HG02981 (cell line): ENCODE results near the gene UPB1.
"Not testable (repeated sequence)": the region's sequence is repeated elsewhere in the genome, so short reads cannot be mapped to it uniquely, and the experiment has no call there.

Source experiments
- ATAC-seq: cut with Tn5 transposase; IDR thresholded peaks from one replicate; pipeline ENCODE4 v1.9.1; 2021; ENCODE audit warnings: mild to moderate bottlenecking, moderate library complexity; ENCODE audit not compliant: unreplicated experiment

The UPB1 gene

GRCh38 chr22:24474649-24475255, 20.4 kb upstream of the UPB1 start:
- ATAC-seq, result no peak

DNA sequence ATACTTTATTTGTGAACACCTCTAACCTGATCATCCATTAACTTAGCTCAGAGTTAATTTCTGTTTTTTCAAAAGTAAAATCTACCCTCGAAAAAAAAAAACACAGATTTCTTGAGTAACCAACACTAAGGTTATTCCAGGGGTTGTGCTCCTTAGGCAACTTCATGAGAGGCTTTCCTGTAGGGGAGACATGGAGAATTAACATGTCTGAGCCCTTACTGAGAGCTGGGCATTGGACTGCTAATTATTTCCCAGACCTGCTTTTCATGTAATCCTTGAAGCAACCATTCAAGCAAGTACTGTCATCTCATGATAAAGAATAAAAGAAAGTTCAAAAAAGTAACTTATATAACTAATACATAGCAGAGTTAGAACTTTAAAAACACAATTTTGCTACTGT, 13.5 kb upstream of the UPB1 start:
- no peak for ATAC-seq

- no peak for ATAC-seq
Measured at GRCh38 chr22:24482575-24482974, 12.6 kb upstream of the UPB1 start.

DNA sequence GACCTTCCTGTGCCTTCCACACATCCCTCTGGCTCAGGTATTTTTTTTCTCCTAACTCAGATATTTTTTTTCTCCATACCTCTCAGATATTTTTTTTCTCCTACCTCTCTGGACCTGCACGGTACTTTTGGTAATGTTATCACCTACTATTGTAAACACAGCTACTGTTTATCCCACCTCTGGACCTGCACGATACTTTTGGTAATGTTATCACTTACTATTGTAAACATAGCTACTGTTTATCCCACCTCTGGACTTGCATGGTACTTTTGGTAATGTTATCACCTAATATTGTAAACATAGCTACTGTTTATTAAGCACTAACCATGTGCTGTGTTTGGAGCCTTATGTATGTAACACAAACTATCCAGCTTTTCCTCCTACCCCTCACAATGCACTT, 12.1 kb upstream of the UPB1 start:
- ATAC-seq, result no peak

DNA sequence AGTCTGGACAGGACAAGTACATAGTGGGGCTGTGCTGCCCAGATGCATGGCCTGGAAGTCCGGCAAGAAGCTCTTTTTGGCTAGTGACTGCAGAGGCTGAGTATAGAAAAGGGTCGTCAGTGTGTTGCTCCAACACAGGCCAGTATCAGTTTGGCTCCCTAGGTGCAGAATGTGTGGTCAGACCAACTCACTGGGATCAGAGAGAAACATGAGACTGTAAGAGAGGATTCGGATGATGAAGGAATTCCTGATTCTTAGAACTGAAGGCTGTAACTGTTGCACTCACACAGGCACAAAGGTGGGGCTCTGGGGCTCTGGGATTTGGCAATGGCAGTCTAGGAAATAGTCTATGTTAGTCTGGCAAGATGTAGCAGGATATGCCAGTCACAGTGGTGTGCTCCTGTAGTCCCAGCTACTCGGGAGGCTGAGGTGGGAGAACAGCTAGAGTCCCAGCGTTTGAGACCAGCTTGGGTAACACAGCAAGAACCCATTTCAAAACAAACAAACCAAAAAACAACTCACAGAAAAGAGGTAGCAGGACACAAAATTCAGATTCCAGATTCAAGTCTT, 11.1 kb upstream of the UPB1 start:
- ATAC-seq, result no peak

DNA sequence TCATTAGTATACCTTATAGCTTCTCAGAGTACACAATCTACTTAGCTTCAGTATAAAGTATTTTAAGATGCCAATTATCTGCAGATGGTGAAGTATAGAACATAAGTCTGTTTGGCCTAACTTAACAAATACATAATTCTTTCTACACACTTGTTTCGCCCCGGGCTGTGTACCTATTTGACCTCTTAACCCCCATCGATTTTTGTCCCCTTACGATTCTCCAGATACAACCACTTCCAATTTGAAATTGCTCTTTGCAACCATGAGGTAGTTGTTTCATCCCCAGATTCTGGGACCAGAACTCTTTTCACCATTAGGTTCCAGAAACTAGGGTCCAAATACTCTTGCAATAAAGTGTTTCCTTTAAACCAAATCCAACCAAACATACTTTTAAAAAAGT, 10.0 kb upstream of the UPB1 start:
- ATAC-seq, result no peak

GRCh38 chr22:24485608-24486007, 9.5 kb upstream of the UPB1 start:
- no peak for ATAC-seq

DNA sequence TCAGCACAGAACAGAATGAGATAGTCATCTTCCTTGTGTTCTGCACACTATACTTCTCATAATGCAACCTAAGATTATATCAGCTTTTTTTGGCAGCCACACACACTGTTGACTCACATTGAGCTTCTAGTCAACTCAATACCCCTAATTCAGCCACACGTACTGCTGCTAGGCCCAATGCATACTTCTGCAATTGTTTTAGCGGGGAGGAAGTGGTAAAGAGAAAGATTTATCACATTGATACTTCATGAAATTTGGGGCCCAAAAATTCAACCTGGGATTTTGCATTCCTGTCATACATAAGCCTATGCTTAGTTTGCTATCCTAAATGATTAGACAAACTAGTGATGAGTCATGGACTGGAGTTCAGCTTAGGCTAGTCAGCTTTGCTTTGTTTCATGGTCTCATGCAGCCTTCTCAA, 8.6 kb upstream of the UPB1 start:
- no peak for ATAC-seq

DNA sequence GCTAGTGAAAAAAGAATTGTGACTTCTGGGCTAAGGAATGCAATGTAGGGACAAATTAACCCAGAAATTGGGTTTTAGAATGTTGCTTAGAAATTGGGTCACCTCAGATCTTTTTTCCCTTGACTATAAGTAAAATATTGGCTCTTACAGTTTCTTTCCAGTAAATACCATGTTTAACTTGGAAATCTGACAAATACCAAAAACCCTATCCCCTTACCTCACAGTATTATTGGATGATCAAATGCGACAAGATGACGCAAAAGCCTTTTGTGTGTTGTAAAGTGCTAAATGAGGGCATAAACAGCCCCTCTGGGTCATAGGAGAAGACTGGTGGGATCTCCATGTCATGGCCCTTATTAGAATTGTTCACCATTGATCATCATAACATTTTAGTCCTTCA, 6.1 kb upstream of the UPB1 start:
- ATAC-seq, result no peak

- not testable (repeated sequence) for ATAC-seq
Measured at GRCh38 chr22:24489434-24489833, 5.7 kb upstream of the UPB1 start.

- ATAC-seq, result no peak
Measured at GRCh38 chr22:24492391-24492790, 2.7 kb upstream of the UPB1 start.

GRCh38 chr22:24494167-24494527, 985 bp upstream of the UPB1 start:
- no peak for ATAC-seq

DNA sequence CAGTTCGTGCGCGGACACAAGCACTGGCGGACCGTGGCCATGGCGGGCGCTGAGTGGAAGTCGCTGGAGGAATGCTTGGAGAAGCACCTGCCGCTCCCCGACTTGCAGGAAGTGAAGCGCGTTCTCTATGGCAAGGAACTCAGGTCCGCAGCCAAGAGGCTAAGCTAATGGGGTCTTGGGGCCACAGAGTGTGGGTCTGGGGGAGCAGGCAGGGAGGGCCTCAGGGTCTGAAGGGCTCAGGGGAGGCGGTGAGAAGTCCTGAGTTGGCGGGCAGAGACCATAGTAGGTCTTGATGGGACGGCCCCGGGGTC, 188 bp downstream of the UPB1 start:
- no peak for ATAC-seq

- ATAC-seq, result no peak
Measured at GRCh38 chr22:24496234-24496633, 1.1 kb downstream of the UPB1 start.

DNA sequence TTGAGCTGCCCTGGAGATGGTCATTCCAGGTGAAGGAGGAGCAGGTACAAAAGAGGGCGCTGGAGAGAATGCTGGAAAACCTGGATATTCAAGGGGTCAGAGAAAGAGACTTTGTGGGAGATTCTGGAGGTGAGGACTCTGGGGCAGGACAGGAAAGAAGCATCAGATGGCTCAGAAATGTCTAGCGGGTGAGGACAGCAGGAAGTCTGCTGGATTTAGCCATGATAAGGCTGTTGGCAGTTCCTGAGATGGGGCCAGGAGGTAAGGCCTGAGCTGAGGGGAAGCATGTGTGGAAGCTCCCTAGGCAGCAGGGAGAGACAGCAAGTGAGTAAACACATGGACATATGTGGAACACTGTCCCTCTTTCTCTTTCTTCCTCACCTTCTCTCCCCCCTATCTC, 1.5 kb downstream of the UPB1 start:
- ATAC-seq, result no peak

DNA sequence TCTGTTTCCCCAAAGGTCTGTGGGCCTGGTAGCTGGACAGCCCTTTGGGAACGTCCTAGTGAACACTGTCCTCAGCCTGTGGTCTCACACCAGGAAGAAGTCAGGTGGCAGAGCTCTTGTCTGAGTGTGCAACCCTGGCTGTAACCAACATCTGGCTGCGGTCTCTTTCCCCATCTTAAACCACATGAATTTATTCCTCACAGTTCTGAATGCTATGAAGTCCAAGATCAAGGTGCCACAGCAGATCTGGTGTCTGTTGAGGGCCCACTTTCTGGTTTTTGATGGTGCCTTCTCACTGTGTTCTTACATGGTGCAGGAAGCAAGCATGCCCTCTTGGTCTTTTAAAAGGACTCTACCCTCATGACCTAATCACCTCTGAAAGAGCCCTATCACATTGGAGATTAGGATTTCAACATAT, 2.7 kb downstream of the UPB1 start:
- no peak for ATAC-seq

- ATAC-seq, result no peak
Measured at GRCh38 chr22:24498824-24499223, 3.7 kb downstream of the UPB1 start.

DNA sequence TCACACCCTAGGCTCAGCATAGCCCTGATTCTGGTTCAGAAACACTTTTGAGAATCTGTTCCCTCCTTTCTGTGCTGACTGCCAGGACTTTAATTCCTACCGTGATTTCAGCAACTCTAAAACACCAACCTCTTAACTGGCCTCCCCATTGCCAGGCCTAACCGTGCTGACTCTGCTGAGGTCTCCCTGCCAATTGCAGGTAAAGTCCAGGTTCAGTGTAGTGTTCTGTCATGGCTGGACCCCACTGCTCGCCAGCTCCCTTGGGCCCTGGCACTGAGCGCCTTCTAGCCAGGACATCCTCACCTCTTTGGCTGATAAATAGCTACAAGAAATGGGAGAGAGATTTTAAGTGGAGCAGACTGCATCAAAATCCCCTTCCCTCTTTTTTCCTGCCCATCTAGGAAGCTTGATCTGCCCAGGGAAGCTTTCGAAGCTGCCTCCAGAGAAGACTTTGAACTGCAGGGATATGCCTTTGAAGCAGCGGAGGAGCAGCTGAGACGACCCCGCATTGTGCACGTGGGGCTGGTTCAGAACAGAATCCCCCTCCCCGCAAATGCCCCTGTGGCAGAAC, 4.7 kb downstream of the UPB1 start:
- ATAC-seq, result no peak

DNA sequence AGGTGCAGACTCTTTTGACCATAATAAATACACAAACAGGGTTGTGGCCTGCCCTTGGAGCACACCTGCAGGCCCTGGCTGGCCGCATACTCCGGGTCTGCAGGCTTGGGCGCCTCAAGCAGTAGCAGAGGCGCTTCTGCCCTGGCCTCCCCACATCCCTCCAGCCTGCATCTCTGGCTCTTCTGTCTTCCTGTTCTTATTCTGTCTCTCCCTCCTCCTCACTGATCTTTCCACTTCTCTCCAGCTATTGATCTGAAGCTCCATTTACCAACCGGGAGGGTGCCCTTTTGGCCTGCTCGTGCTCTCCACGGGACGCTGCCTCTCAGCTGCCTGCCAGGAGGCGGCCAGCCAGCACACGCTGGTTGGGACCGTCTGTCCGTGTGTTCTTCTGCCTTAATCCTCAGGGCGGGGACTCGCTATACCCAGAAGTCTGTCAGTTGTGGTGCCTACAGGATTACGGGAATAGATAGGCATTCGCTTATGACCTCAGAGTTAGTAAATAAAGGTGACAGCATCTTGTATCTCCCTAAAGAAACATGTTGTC, 5.2 kb downstream of the UPB1 start:
- ATAC-seq, result no peak

DNA sequence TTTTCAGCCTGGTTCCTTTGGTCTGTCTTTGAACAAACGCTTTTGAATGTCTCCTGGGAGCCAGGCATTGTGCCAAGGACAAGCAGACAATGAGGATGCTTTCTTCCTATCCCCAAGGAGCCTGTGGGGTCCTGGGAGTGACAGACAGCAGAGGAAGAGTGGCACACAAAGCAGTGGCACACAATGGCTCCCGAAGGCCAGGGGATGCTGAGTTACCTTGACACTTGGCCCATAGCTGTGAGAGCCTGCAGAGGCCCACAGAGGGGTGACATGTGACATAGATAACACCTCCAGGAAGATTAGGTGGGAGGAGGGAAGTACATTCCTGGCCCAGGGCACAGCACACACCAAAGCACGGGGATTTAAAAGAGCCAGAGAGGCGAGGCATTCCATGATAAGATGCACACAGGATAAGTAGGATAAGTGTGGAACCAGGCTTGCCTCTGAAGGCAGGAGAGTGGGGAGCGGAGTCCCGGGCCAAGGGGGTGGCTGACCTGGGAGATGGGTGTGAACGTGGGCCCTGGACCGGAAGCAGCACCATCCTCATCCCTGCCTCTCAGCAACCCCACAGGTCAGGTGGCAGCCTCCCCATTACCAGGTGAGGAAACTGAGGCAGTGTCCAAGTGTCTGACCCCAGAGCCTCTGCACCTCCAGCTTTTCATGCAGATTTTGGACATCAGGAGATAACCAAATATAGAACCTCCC, 6.3 kb downstream of the UPB1 start:
- no peak for ATAC-seq

GRCh38 chr22:24502034-24502433, 6.9 kb downstream of the UPB1 start:
- ATAC-seq, result no peak

DNA sequence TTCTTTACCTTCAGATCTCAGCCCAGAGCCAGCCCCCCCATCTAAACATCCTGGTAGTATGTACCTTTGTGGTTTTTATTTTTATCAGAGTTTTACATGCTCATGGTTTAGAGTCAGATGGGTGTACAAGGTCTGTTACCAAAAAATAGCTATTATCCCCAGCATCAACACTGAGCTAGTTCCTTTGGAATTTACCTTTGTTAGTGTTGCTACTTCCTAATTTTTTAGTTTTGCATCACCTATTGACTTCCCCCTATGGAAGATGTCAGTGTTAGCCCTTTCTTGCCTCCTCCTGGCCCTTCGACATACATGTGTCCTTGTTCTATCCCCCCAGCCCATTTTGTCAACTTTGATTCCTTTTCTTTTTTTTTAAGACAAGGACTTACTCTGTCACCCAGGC, 7.4 kb downstream of the UPB1 start:
- no peak for ATAC-seq
